A549 (cell line): ENCODE results near the gene RNF144A. TPM values are rescaled to one million over a fixed set of nuclear protein-coding genes. Genes with fewer than 3 reads are reported as not detected.

Experiments used
- ATAC-seq, 2 experiments: fragments of 200-7000 bp in 1 of 2; fragments of >200 bp in 1 of 2; cut with Nextera tagmentation in 1 of 2; cut with Tn5 transposase in 1 of 2; 3 replicates each; pipeline versions ENCODE4 v1.8.0 to v1.9.1; 2018 to 2020; ENCODE audit warnings: mild to moderate bottlenecking in 1 of 2, moderate library complexity in 1 of 2
- CTCF ChIA-PET: fragments of 300-600 bp; sonication (Branson Sonifier 250); formaldehyde crosslinking; extraction: SDS; loops from one replicate; lab custom pipeline; 2021; ENCODE audit warnings: antibody characterized with exemption, inconsistent platforms; lab: Yijun Ruan, JAX
- POLR2A ChIA-PET: fragments of 350-600 bp; formaldehyde crosslinking; extraction: SDS; loops from one replicate; lab custom pipeline; 2021; ENCODE audit warnings: antibody characterized with exemption, inconsistent platforms; lab: Yijun Ruan, JAX
- DNase-seq, 2 experiments: peaks; one replicate each; pipeline versions ENCODE4 v3.0.0 to v3.0.0-alpha.2; 2011 to 2016; ENCODE audit warnings: low read depth in 1 of 2, low spot score in 1 of 2
- FAIRE-seq: peaks from 2 replicates; lab custom pipeline; 2011; peaks lifted over from hg19 to GRCh38; lab: Jason Lieb, UNC
- H3K27ac ChIP-seq, 2 experiments: fragments of >200 bp; sonication (Bioruptor Twin); formaldehyde crosslinking; 3 replicates each; pipeline ENCODE4 v1.5.1; 2016 to 2017
- H3K4me1 ChIP-seq: fragments of >200 bp; sonication (Bioruptor Twin); formaldehyde crosslinking; 3 replicates; pipeline ENCODE4 v1.6.1; 2016
- H3K4me2 ChIP-seq: fragments of >200 bp; sonication (Bioruptor Twin); formaldehyde crosslinking; 3 replicates; pipeline ENCODE4 v1.6.1; 2016
- H3K4me3 ChIP-seq: fragments of >200 bp; sonication (Bioruptor Twin); formaldehyde crosslinking; 3 replicates; pipeline ENCODE4 v1.5.1; 2016
- H3K9me3 ChIP-seq: fragments of >200 bp; sonication (Bioruptor Twin); formaldehyde crosslinking; 3 replicates; pipeline ENCODE4 v1.6.1; 2016
- BHLHE40 ChIP-seq: IDR thresholded peaks from 2 replicates; pipeline ENCODE4 v1.6.1; 2012; ENCODE audit warnings: low read depth, low read length, inconsistent platforms
- CHD2 ChIP-seq: fragments of 150-350 bp; IDR thresholded peaks from 2 replicates; pipeline ENCODE4 v1.6.1; 2014; ENCODE audit warnings: low read length; ENCODE audit not compliant: partially characterized antibody
- E2F6 ChIP-seq: IDR thresholded peaks from 2 replicates; pipeline ENCODE4 v1.6.1; 2012; ENCODE audit warnings: low read depth, borderline replicate concordance
- EP300 ChIP-seq, 2 experiments: fragments of >200 bp; sonication (Bioruptor Twin); formaldehyde crosslinking; IDR thresholded peaks; 2 replicates in 1 of 2; 3 replicates in 1 of 2; pipeline ENCODE4 v1.6.1; 2016 to 2017
- ESRRA ChIP-seq: fragments of 150-350 bp; IDR thresholded peaks from 2 replicates; pipeline ENCODE4 v1.6.1; 2014; ENCODE audit warnings: mild to moderate bottlenecking, low read length, borderline replicate concordance
- FOSB ChIP-seq: fragments of 250-450 bp; sonication (Bioruptor Pico); IDR thresholded peaks from 2 replicates; pipeline ENCODE4 v1.5.0; 2020; ENCODE audit warnings: mild to moderate bottlenecking, moderate library complexity
- FOSL2 ChIP-seq, 2 experiments: fragments of 450-650 bp in 1 of 2; fragments of >200 bp in 1 of 2; sonication (Bioruptor Twin) in 1 of 2; formaldehyde crosslinking; IDR thresholded peaks; 2 replicates each; pipeline versions ENCODE4 v1.5.0 to v1.6.1; 2016 to 2020; ENCODE audit warnings: mild to moderate bottlenecking in 1 of 2, moderate library complexity in 1 of 2
- GATA3 ChIP-seq: IDR thresholded peaks from 2 replicates; pipeline ENCODE4 v1.6.1; 2012; ENCODE audit warnings: borderline replicate concordance
- HDAC2 ChIP-seq: fragments of 200-600 bp; sonication (generic); IDR thresholded peaks from 2 replicates; pipeline ENCODE4 v1.6.1; 2016
- HES2 ChIP-seq: fragments of >200 bp; sonication (Bioruptor Twin); formaldehyde crosslinking; IDR thresholded peaks from 2 replicates; pipeline ENCODE4 v1.6.1; 2016
- HEYL ChIP-seq: fragments of 250-450 bp; sonication (Bioruptor Pico); IDR thresholded peaks from 2 replicates; pipeline ENCODE4 v1.8.0; 2021; ENCODE audit warnings: mild to moderate bottlenecking, moderate library complexity
- HOXB13 ChIP-seq: fragments of 250-450 bp; sonication (Bioruptor Pico); IDR thresholded peaks from 2 replicates; pipeline ENCODE4 v1.5.0; 2020; ENCODE audit warnings: low read depth, mild to moderate bottlenecking, moderate library complexity
- KDM5A ChIP-seq: fragments of 200-600 bp; sonication (generic); IDR thresholded peaks from 2 replicates; pipeline ENCODE4 v1.6.1; 2016; ENCODE audit warnings: antibody characterized with exemption, mild to moderate bottlenecking
- MAZ ChIP-seq: fragments of 150-350 bp; IDR thresholded peaks from 2 replicates; pipeline ENCODE4 v1.6.1; 2014; ENCODE audit warnings: antibody characterized with exemption, low read depth, low read length, borderline replicate concordance
- NFE2L2 ChIP-seq: fragments of 150-350 bp; conservative IDR thresholded peaks from 2 replicates; pipeline ENCODE4 v1.6.1; 2014; ENCODE audit warnings: low read length
- NPAS2 ChIP-seq: fragments of 250-450 bp; sonication (Bioruptor Pico); IDR thresholded peaks from 2 replicates; pipeline ENCODE4 v1.8.0; 2022; ENCODE audit warnings: mild to moderate bottlenecking, moderate library complexity, borderline replicate concordance
- NR3C1 ChIP-seq: fragments of >200 bp; sonication (Bioruptor Twin); formaldehyde crosslinking; IDR thresholded peaks from 3 replicates; pipeline ENCODE4 v1.6.1; 2017
- RARB ChIP-seq: fragments of 250-450 bp; sonication (Bioruptor Pico); IDR thresholded peaks from 2 replicates; pipeline ENCODE4 v1.8.0; 2021; ENCODE audit warnings: mild to moderate bottlenecking, moderate library complexity
- RCOR1 ChIP-seq: fragments of 150-350 bp; IDR thresholded peaks from 2 replicates; pipeline ENCODE4 v1.6.1; 2014; ENCODE audit warnings: antibody characterized with exemption, low read length, low read depth
- SMC3 ChIP-seq: fragments of >200 bp; sonication (Bioruptor Twin); formaldehyde crosslinking; IDR thresholded peaks from 3 replicates; pipeline ENCODE4 v1.6.1; 2018; ENCODE audit warnings: inconsistent platforms
- TFCP2L1 ChIP-seq: fragments of 250-450 bp; sonication (Bioruptor Pico); IDR thresholded peaks from 2 replicates; pipeline ENCODE4 v1.5.0; 2021; ENCODE audit warnings: mild to moderate bottlenecking
- ZFP36 ChIP-seq: fragments of 450-650 bp; IDR thresholded peaks from 2 replicates; pipeline ENCODE4 v1.6.1; 2014; ENCODE audit warnings: borderline replicate concordance; ENCODE audit not compliant: partially characterized antibody
- ZSCAN20 ChIP-seq: fragments of 250-450 bp; sonication (Bioruptor Pico); IDR thresholded peaks from 2 replicates; pipeline ENCODE4 v1.8.0; 2022; ENCODE audit warnings: mild to moderate bottlenecking, moderate library complexity
- WGBS: methylation state at CpG from one replicate; pipeline ENCODE4 v1.1.6; 2017; ENCODE audit errors: missing lambda C conversion rate; 5-methylcytosine and 5-hydroxymethylcytosine counted together
- polyA plus RNA-seq, 4 experiments: library from polyadenylated mRNA; depleted of rRNA in 3 of 4; stranded (reverse); fragments of >200 nt; fragmentation: RNase III in 1 of 4; extraction: RNeasy Plus Mini Kit Qiagen cat#74134 plus additional on column Dnase treatment in 1 of 4; gene quantifications; 2 replicates in 3 of 4; 3 replicates in 1 of 4; pipeline ENCODE4 v1.2.3, GENCODE V29; 2011 to 2017
- TF ChIP-seq, protein P1 (sequence below): fragments of 150-350 bp; IDR thresholded peaks from 2 replicates; pipeline ENCODE4 v1.6.1; 2014; ENCODE audit warnings: low read depth, mild to moderate bottlenecking, low read length
- TF ChIP-seq, protein P2 (sequence below): fragments of 450-650 bp; IDR thresholded peaks from 2 replicates; pipeline ENCODE4 v1.6.1; 2014; ENCODE audit warnings: antibody characterized with exemption
- TF ChIP-seq, protein P3 (sequence below): IDR thresholded peaks from 2 replicates; pipeline ENCODE4 v1.6.1; 2012

RNF144A gene
- polyA plus RNA-seq, 2 of the 4 experiments (the other 2 are of a cell fraction): 4.4 to 9.6 TPM

- H3K4me1 ChIP-seq: peaks cover 16% of the 10 kb centered on the region
- ATAC-seq (no peak), FAIRE-seq (no peak), DNase-seq (no peak)
- no peak overlapping the region for H3K27ac ChIP-seq
- ChIA-PET CTCF (interaction anchor here (0.6 to 1.6 kb wide), 7 partner anchors 8 to 130 kb away, joined by 3 to 4 read pairs (median 3); no protein-coding TSS in a partner anchor), POLR2A (no interaction called here)
- WGBS: 82% methylated on average over 4 of the region's 4 CpGs
- TF ChIP-seq SMC3: no peak
- no peak for TF ChIP-seq RCOR1
- no peak overlapping the region for H3K4me2 ChIP-seq
- H3K9me3 ChIP-seq: no peaks in the 10 kb centered on the region
- H3K4me3 ChIP-seq: no peak overlapping the region
These were observed 110.2 kb downstream of the RNF144A start for GRCh38 chr2:7027411-7027810.

DNA sequence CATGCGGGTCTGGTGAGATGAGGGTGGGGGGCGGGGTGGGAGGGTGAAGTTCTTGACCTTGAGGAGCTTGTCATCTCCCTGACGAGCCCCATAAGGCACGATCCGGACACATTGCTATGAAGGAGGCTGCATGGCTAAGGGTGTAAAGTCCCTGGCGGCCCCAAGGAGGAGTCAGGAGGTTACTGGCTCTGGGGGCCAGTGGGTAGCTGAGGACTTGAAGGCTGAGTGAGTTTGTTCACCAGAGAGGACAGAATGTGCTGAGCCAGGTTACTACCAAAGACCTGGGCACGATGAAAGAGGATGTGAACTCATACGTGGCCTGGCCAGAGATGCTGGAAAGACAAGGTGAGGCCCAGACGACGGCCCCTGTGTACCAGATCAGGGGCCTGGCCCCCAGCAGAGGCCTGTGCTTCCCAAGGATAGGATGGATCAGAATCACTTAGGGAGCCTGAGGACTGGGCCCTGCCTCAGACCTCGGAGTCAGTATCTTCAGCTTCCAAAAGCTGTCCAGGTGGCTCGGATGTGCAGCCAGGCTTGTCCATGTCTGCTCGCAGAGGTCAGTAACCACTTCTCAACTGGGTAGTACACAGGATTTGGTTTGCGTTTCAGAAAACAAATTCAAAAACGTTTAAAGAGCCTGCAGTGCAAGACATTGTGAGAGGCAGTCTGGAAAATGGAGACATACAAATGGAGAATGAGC, 110.9 kb downstream of the RNF144A start:
- FAIRE-seq (no peak), DNase-seq (no peak), ATAC-seq (no peak)
- Histone ChIP-seq H3K9me3 (no peaks in the 10 kb centered on the region), H3K4me2 (no peak overlapping the region), H3K4me1 (peaks cover 14% of the 10 kb centered on the region), H3K4me3 (no peak overlapping the region), H3K27ac (no peak overlapping the region)
- ChIA-PET POLR2A (no interaction called here), CTCF (interaction anchor here (0.6 to 3.8 kb wide), 6 partner anchors 11 to 1190 kb away, joined by 3 to 22 read pairs (median 3); no protein-coding TSS in a partner anchor)
- TF ChIP-seq SMC3 (no peak), HES2 (no peak), HOXB13 (CRISPR knock-in tag) (no peak), CHD2 (no peak), KDM5A (no peak), FOSB (CRISPR knock-in tag) (no peak), E2F6 (no peak), NPAS2 (no peak), EP300 (IDR thresholded peaks at IDR 0.05) (no peak), HEYL (CRISPR knock-in tag) (no peak), MAZ (no peak), TFCP2L1 (CRISPR knock-in tag) (no peak), RARB (no peak)
- TF ChIP-seq, protein P1, sequence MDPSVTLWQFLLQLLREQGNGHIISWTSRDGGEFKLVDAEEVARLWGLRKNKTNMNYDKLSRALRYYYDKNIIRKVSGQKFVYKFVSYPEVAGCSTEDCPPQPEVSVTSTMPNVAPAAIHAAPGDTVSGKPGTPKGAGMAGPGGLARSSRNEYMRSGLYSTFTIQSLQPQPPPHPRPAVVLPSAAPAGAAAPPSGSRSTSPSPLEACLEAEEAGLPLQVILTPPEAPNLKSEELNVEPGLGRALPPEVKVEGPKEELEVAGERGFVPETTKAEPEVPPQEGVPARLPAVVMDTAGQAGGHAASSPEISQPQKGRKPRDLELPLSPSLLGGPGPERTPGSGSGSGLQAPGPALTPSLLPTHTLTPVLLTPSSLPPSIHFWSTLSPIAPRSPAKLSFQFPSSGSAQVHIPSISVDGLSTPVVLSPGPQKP: no peak
- TF ChIP-seq, protein P2, sequence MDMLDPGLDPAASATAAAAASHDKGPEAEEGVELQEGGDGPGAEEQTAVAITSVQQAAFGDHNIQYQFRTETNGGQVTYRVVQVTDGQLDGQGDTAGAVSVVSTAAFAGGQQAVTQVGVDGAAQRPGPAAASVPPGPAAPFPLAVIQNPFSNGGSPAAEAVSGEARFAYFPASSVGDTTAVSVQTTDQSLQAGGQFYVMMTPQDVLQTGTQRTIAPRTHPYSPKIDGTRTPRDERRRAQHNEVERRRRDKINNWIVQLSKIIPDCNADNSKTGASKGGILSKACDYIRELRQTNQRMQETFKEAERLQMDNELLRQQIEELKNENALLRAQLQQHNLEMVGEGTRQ: no peak
- TF ChIP-seq, protein P3, sequence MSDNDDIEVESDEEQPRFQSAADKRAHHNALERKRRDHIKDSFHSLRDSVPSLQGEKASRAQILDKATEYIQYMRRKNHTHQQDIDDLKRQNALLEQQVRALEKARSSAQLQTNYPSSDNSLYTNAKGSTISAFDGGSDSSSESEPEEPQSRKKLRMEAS: no peak
- WGBS: 76% methylated on average over 15 of the region's 15 CpGs

DNA sequence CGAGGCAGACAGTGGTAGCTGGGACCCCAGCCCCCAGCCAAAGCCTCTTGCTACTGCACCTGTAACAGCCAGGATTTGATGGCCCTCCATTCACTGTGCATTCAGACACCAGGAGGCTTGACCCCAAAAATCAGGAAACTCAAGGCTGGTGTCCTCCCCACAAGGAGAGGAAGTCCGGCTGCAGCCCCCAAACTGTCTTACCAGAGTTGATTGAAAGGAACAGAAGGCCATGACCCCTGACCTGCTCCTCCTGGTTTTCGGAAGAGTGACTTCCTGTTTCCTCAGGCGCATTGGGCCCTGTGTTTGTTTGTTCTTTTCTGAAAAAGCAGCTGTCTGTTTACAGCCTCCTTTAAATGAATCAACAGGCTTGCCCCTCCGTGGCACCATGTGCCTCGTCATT, 111.6 kb downstream of the RNF144A start:
- no peaks in the 10 kb centered on the region for H3K9me3 ChIP-seq
- ChIA-PET CTCF (interaction anchor here (0.6 to 3.8 kb wide), 4 partner anchors 15 to 1190 kb away, joined by 3 to 22 read pairs (median 3); no protein-coding TSS in a partner anchor), POLR2A (no interaction called here)
- ATAC-seq (no peak), DNase-seq (no peak), FAIRE-seq (no peak)
- no peak overlapping the region for H3K27ac ChIP-seq
- TF ChIP-seq NFE2L2 (no peak), BHLHE40 (no peak), E2F6 (no peak), ZSCAN20 (CRISPR knock-in tag) (no peak), ESRRA (no peak), ZFP36 (no peak), GATA3 (no peak), FOSL2 (IDR thresholded peaks at IDR 0.05) (no peak), FOSL2 (CRISPR knock-in tag; IDR thresholded peaks at IDR 0.05) (no peak), HDAC2 (no peak), RARB (no peak), NR3C1 (no peak), MAZ (no peak)
- TF ChIP-seq, protein P2: no peak
- TF ChIP-seq, protein P1: no peak
- 87% methylated on average over 6 of the region's 6 CpGs for WGBS
- H3K4me2 ChIP-seq: no peak overlapping the region
- H3K4me1 ChIP-seq: peaks cover 6% of the 10 kb centered on the region; the same call in 2 of the 3 replicates
- H3K4me3 ChIP-seq: no peak overlapping the region
